IPS-20b (cell line): Measurements from ENCODE around the gene OR1K1.
"Not testable (repeated sequence)": the region's sequence is repeated elsewhere in the genome, so short reads cannot be mapped to it uniquely, and the experiment has no call there.

Experiments
- H3K27ac ChIP-seq: one replicate; pipeline ENCODE4 v1.5.1; 2013; ENCODE audit warnings: low read length
- H3K27me3 ChIP-seq: 2 replicates; pipeline ENCODE4 v1.6.1; 2013; ENCODE audit warnings: mild to moderate bottlenecking, low read length, inconsistent platforms; ENCODE audit not compliant: insufficient read depth
- H3K36me3 ChIP-seq: 2 replicates; pipeline ENCODE4 v1.6.1; 2013; ENCODE audit warnings: low read depth, mild to moderate bottlenecking, inconsistent platforms, low read length, moderate library complexity; ENCODE audit not compliant: insufficient read depth
- H3K4me1 ChIP-seq: 2 replicates; pipeline ENCODE4 v1.6.1; 2013; ENCODE audit warnings: mild to moderate bottlenecking, control low read depth, inconsistent platforms, low read length, moderate library complexity; ENCODE audit not compliant: insufficient read depth
- H3K4me3 ChIP-seq: 2 replicates; pipeline ENCODE4 v1.5.1; 2013; ENCODE audit warnings: mild to moderate bottlenecking, low read length, inconsistent platforms
- H3K9ac ChIP-seq: 2 replicates; pipeline ENCODE4 v1.6.1; 2013; ENCODE audit warnings: low read depth, mild to moderate bottlenecking, inconsistent platforms, low read length, moderate library complexity
- H3K9me3 ChIP-seq: 2 replicates; pipeline ENCODE4 v1.6.1; 2013; ENCODE audit warnings: mild to moderate bottlenecking, low read depth, low read length, inconsistent platforms; ENCODE audit not compliant: insufficient read depth

Gene OR1K1

GRCh38 chr9:122816163-122816867 lies 16.4 kb downstream of the OR1K1 start:
- H3K27ac ChIP-seq: no peak overlapping the region
- H3K9me3 ChIP-seq: no peaks in the 10 kb centered on the region
- peaks cover 47% of the 10 kb centered on the region for H3K36me3 ChIP-seq
- no peak overlapping the region for H3K9ac ChIP-seq
- no peaks in the 10 kb centered on the region for H3K27me3 ChIP-seq
- no peak overlapping the region for H3K4me3 ChIP-seq
- no peaks in the 10 kb centered on the region for H3K4me1 ChIP-seq

GRCh38 chr9:122819326-122819725 lies 19.4 kb downstream of the OR1K1 start:
- Histone ChIP-seq H3K9ac (no peak overlapping the region), H3K4me1 (no peaks in the 10 kb centered on the region), H3K27me3 (no peaks in the 10 kb centered on the region), H3K27ac (no peak overlapping the region), H3K36me3 (peaks cover 75% of the 10 kb centered on the region), H3K9me3 (no peaks in the 10 kb centered on the region), H3K4me3 (no peak overlapping the region)

GRCh38 chr9:122819791-122820489 lies 20.0 kb downstream of the OR1K1 start:
- Histone ChIP-seq H3K9me3 (no peaks in the 10 kb centered on the region), H3K27ac (no peak overlapping the region), H3K9ac (no peak overlapping the region), H3K4me3 (no peak overlapping the region), H3K27me3 (no peaks in the 10 kb centered on the region), H3K36me3 (peaks cover 81% of the 10 kb centered on the region), H3K4me1 (no peaks in the 10 kb centered on the region)

GRCh38 chr9:122820490-122820845 lies 20.5 kb downstream of the OR1K1 start:
- Histone ChIP-seq H3K27ac (no peak overlapping the region), H3K9ac (no peak overlapping the region), H3K36me3 (peaks cover 86% of the 10 kb centered on the region), H3K4me3 (no peak overlapping the region), H3K9me3 (no peaks in the 10 kb centered on the region), H3K27me3 (no peaks in the 10 kb centered on the region), H3K4me1 (no peaks in the 10 kb centered on the region)

- Histone ChIP-seq H3K27ac (no peak overlapping the region), H3K27me3 (no peaks in the 10 kb centered on the region), H3K36me3 (peaks cover 86% of the 10 kb centered on the region), H3K9me3 (no peaks in the 10 kb centered on the region), H3K4me1 (no peaks in the 10 kb centered on the region), H3K4me3 (no peak overlapping the region), H3K9ac (no peak overlapping the region)
These were observed 21.5 kb downstream of the OR1K1 start for GRCh38 chr9:122821278-122821943.

- peaks cover 87% of the 10 kb centered on the region for H3K36me3 ChIP-seq
These were observed 22.1 kb downstream of the OR1K1 start for GRCh38 chr9:122822056-122822455.

GRCh38 chr9:122822938-122823337 lies 23.0 kb downstream of the OR1K1 start:
- Histone ChIP-seq H3K36me3 (peaks cover 81% of the 10 kb centered on the region), H3K4me3 (no peak overlapping the region), H3K27me3 (no peaks in the 10 kb centered on the region), H3K4me1 (peaks cover 4% of the 10 kb centered on the region; the same call in 1 of the 2 replicates), H3K9ac (no peak overlapping the region), H3K27ac (no peak overlapping the region), H3K9me3 (no peaks in the 10 kb centered on the region)

More at GRCh38 chr9:122822056-122822455, 22.1 kb downstream of the OR1K1 start:
- Histone ChIP-seq H3K27me3 (no peaks in the 10 kb centered on the region), H3K4me1 (peaks cover 2% of the 10 kb centered on the region; the same call in 1 of the 2 replicates), H3K9me3 (no peaks in the 10 kb centered on the region), H3K4me3 (no peak overlapping the region), H3K27ac (no peak overlapping the region), H3K9ac (no peak overlapping the region)

GRCh38 chr9:122827761-122828093 lies 27.8 kb downstream of the OR1K1 start:
- Histone ChIP-seq H3K9ac (peak overlapping the region; percentile 79), H3K4me3 (peak overlapping the region; percentile 84), H3K27ac (no peak overlapping the region), H3K4me1 (peaks cover 4% of the 10 kb centered on the region; the same call in 1 of the 2 replicates), H3K36me3 (peaks cover 37% of the 10 kb centered on the region), H3K27me3 (no peaks in the 10 kb centered on the region), H3K9me3 (no peaks in the 10 kb centered on the region)

GRCh38 chr9:122828965-122829284 lies 29.0 kb downstream of the OR1K1 start:
- H3K9me3 ChIP-seq, H3K4me1 ChIP-seq, H3K9ac ChIP-seq, H3K27me3 ChIP-seq, H3K27ac ChIP-seq: not testable (repeated sequence)
- H3K36me3 ChIP-seq: peaks cover 28% of the 10 kb centered on the region
- H3K4me3 ChIP-seq: peak overlapping the region; percentile 84; the same call in 1 of the 2 replicates

- Histone ChIP-seq H3K4me1 (peaks cover 1% of the 10 kb centered on the region; the same call in 1 of the 2 replicates), H3K36me3 (no peaks in the 10 kb centered on the region), H3K27ac (no peak overlapping the region), H3K9ac (no peak overlapping the region), H3K4me3 (no peak overlapping the region), H3K27me3 (no peaks in the 10 kb centered on the region), H3K9me3 (no peaks in the 10 kb centered on the region)
These were observed 32.3 kb downstream of the OR1K1 start for GRCh38 chr9:122832194-122832593.

- Histone ChIP-seq H3K27me3 (no peaks in the 10 kb centered on the region), H3K9ac (no peak overlapping the region), H3K36me3 (no peaks in the 10 kb centered on the region), H3K4me3 (0 out of 2 replicates have a peak overlapping the region, but pooled peaks have one; percentile 2), H3K4me1 (no peaks in the 10 kb centered on the region), H3K27ac (no peak overlapping the region), H3K9me3 (no peaks in the 10 kb centered on the region)
These were observed 35.4 kb downstream of the OR1K1 start for GRCh38 chr9:122835313-122835731.
